Measurements from ENCODE around the gene OBSL1.

- TF ChIP-seq EZH2 (IDR thresholded peaks at IDR 0.05; ENCODE audit: insufficient read depth, poor library complexity, severe bottlenecking), result no peak
- TF ChIP-seq EZH2phosphoT487 (IDR thresholded peaks at IDR 0.05; ENCODE audit: insufficient read depth, low read depth), result no peak
Measured at GRCh38 chr2:219514196-219514761, 57.1 kb downstream of the OBSL1 start, which contains the start of gene ASIC4.

Data from GM23248 (cell line).